Astrocyte of the spinal cord (primary cell): Measurements from ENCODE around the gene FHIT.

Source experiments
- DNase-seq: peaks from one replicate; pipeline ENCODE4 v3.0.0; 2011; ENCODE audit warnings: low read depth, low spot score
- H3K4me3 ChIP-seq: 2 replicates; pipeline ENCODE4 v1.5.1; 2011; ENCODE audit warnings: low read depth, mild to moderate bottlenecking, low read length, moderate library complexity
- in situ Hi-C: cut with HindIII; loops from 2 replicates; pipeline ENCODE4 v1.10.0; 2017; ENCODE audit warnings: low sequenced_read_pairs
- TF ChIP-seq, protein P1 (sequence below): IDR thresholded peaks from 2 replicates; pipeline ENCODE4 v1.5.1; 2012; ENCODE audit warnings: low read depth, mild to moderate bottlenecking, low read length, inconsistent platforms

FHIT gene

DNA sequence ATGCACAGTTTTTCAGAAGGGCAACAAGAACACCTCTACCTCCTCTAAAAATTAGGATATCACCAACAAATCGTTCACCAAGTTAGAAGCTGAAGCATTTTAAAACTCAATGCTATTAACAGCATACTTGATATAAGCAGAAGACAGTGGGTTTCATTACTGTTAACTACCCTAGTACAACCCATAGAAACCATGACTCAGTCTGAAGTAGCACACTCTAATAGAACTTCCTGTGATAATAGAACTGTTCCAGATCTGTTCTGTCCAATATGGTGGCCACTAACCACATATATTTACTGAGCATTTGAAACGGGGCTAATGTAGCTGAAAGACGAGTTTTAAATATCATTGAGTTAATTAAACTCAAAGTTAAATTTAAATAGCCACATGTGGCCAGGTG is 1075.6 kb downstream of the FHIT start:
- in situ Hi-C loops: no loop called here
- H3K4me3 ChIP-seq: no peak overlapping the region
- DNase-seq: no peak
- TF ChIP-seq, protein P1, sequence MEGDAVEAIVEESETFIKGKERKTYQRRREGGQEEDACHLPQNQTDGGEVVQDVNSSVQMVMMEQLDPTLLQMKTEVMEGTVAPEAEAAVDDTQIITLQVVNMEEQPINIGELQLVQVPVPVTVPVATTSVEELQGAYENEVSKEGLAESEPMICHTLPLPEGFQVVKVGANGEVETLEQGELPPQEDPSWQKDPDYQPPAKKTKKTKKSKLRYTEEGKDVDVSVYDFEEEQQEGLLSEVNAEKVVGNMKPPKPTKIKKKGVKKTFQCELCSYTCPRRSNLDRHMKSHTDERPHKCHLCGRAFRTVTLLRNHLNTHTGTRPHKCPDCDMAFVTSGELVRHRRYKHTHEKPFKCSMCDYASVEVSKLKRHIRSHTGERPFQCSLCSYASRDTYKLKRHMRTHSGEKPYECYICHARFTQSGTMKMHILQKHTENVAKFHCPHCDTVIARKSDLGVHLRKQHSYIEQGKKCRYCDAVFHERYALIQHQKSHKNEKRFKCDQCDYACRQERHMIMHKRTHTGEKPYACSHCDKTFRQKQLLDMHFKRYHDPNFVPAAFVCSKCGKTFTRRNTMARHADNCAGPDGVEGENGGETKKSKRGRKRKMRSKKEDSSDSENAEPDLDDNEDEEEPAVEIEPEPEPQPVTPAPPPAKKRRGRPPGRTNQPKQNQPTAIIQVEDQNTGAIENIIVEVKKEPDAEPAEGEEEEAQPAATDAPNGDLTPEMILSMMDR: no peak

DNA sequence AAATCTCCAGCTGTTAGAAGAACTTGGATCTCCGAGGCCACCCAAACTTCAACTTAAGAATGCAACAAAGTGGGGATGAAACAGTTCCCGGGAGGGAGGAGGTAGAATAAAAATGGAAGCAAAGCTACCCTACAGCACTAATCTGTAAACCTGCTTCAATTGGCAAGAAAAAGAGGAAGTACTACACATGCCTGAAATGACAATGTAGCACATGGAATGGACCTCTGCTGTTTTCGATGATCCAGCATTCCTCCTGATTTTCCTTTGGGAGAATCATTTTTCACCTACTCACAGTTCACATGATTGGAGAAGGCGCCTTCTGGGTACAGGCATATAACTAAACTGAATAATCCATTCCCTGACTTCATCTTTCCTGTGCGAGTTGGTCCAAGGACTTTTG is 1081.5 kb downstream of the FHIT start:
- in situ Hi-C loops: no loop called here
- TF ChIP-seq, protein P1: no peak
- DNase-seq: no peak
- no peak overlapping the region for H3K4me3 ChIP-seq

DNA sequence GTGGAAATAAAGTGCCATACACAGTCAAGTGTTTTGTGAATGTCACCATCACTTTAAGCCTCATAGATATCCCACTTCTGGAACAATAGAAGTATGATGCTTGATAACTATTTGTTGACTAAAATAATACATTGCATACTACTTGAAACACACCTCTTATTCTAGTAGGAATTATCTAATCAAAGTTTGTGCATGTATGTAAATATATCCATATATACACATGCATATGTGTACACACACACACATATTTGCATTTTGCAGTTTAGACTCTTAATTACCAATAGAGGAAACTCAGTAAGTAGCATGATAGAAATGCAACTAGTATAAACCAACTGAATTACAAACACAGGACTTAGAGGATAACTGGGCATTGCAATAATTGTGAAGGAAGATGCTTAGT is 1084.1 kb downstream of the FHIT start:
- DNase-seq: no peak
- in situ Hi-C loops: no loop called here
- no peak overlapping the region for H3K4me3 ChIP-seq
- TF ChIP-seq, protein P1: no peak

DNA sequence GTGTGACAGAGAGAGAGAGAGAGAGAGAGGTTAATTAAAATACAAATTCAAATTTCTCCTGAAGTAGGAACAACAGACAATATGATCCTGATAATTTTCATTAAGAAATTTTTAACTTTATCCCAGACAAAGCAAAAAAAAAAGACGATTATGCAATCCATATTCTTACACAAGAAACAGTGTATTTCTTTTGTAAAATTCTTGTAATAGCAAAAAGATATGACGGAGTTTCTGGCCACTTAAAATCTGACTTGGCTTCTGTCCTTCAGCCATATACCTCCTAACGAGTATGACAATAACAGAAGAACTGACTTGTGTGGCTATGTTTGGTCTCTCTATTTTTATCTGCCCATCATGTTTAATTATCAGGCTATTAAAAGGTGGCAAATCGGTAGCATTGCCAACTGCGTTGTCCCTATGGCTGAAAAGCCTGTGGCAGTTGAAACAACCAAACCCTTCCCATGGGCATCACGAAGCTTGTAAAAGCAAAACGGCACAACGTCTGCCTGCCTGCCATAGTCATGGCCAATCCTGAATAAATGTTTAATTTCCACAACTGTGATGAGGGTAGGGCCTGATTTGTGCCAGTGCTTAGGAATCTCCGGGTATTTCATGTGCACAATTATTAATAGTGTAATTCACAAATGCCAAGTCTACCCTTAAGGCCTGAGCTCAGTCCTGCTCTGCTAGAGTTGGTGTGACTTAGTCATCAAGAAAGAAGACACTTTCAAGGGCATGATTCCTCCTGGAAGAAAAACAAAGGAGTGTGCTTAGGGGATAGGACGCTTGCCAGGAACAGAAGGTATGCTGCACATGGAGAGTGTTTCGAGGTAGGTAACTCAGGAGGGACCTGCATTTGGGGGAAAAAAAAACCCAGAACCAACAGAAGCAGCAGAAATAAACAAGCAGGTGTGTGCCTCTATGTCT is 1090.2 kb downstream of the FHIT start:
- DNase-seq: no peak
- in situ Hi-C loops: no loop called here
- TF ChIP-seq, protein P1: no peak

DNA sequence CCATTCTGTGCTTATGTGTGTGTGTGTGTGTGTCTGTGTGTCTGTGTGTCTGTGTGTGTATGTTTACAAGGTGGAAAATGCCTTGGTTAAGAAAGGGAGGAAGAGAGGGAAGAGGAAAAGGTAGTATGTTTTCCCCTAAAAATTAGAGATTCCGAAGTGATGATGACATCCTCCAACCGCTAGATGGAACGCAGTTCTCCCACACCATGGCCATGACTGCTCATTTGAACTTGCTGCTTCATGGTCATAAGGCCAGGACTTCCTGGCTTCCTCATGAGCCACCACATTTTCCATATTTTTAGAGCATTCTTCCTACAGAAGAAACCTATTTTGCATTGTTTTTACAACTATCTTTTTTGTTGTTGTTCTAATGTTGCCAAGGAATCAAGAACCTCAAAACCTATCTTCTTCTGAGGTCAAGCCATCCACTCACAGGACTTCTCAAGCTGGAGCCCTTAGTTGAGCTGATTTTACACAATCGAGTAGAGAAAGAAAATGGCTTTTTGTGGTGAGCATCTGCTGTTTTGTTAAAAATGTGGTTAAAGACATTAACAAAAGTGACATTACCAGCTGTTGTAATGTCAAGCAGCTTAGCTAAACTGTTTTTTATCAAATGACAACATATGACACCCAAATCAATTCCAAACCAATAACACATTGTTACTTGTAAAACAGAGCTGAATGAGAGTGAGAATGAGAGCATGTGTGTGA is 1091.0 kb downstream of the FHIT start:
- TF ChIP-seq, protein P1: no peak
- no peak for DNase-seq
- no peak overlapping the region for H3K4me3 ChIP-seq
- in situ Hi-C loops: no loop called here

More for the DNA sequence above, 1090.2 kb downstream of the FHIT start:
- H3K4me3 ChIP-seq: no peak overlapping the region

DNA sequence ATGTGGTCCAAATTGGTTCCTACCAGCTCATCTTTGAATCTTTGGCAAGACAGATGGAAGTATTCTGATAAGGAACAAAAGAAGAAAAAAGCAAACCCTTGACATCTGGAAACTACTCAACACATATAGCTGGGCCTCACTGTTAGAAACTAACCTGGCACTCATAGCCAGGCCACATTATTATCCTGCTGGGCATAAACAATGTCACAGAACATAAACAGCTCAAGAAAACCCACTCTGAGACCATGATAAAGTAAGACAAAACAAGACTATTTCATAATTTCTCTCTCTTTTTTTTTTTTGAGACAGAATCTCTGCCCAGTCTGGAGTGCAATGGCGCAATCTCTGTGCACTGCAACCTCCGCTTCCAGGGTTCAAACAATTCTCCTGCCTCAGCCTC is 1093.2 kb downstream of the FHIT start:
- DNase-seq: no peak
- in situ Hi-C loops: no loop called here
- TF ChIP-seq, protein P1: no peak
- H3K4me3 ChIP-seq: no peak overlapping the region
